ENCODE data around the gene DEPDC5. TPM values are rescaled to one million over a fixed set of nuclear protein-coding genes. Genes with fewer than 3 reads are reported as not detected.

The DEPDC5 gene
- total RNA-seq, 1 experiment from 2014 or later, result 7.9 TPM

GRCh38 chr22:31893460-31893859 lies 139.6 kb downstream of the DEPDC5 start:
- Histone ChIP-seq H3F3A (ENCODE audit: low read length, unreplicated experiment) (no peaks in the 10 kb centered on the region), H3K4me3 (ENCODE audit: low read length) (no peak overlapping the region), H4K20me1 (ENCODE audit: low read length) (no peaks in the 10 kb centered on the region), H3K9ac (ENCODE audit: low read length) (no peak overlapping the region), H3K27me3 (ENCODE audit: low read length) (no peaks in the 10 kb centered on the region), H2AFZ (ENCODE audit: low read length) (no peak overlapping the region), H3K4me2 (ENCODE audit: low read length) (no peak overlapping the region), H3K27ac (ENCODE audit: low read length) (no peak overlapping the region), H3K36me3 (ENCODE audit: low read depth, low read length) (no peaks in the 10 kb centered on the region), H3K9me2 (replicated peaks; ENCODE audit: low read length) (no peaks in the 10 kb centered on the region), H3K4me1 (ENCODE audit: insufficient read depth, low read length) (no peaks in the 10 kb centered on the region), H3K79me2 (ENCODE audit: low read length) (no peaks in the 10 kb centered on the region), H3K9me3 (ENCODE audit: low read length) (no peaks in the 10 kb centered on the region)
- no TSS peak for BruUV-seq (replicated peaks)
- intact Hi-C loops (cut with micrococcal nuclease), result no loop called here
- ChIA-PET POLR2A (ENCODE audit: unreplicated experiment) (no interaction called here), CTCF (no interaction called here)
- ATAC-seq (no peak), DNase-seq (no peak)
- TF ChIP-seq, protein P1, sequence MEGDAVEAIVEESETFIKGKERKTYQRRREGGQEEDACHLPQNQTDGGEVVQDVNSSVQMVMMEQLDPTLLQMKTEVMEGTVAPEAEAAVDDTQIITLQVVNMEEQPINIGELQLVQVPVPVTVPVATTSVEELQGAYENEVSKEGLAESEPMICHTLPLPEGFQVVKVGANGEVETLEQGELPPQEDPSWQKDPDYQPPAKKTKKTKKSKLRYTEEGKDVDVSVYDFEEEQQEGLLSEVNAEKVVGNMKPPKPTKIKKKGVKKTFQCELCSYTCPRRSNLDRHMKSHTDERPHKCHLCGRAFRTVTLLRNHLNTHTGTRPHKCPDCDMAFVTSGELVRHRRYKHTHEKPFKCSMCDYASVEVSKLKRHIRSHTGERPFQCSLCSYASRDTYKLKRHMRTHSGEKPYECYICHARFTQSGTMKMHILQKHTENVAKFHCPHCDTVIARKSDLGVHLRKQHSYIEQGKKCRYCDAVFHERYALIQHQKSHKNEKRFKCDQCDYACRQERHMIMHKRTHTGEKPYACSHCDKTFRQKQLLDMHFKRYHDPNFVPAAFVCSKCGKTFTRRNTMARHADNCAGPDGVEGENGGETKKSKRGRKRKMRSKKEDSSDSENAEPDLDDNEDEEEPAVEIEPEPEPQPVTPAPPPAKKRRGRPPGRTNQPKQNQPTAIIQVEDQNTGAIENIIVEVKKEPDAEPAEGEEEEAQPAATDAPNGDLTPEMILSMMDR (conservative IDR thresholded peaks at IDR 0.05; ENCODE audit: low read depth, low read length), result no peak
- TF ChIP-seq EZH2 (IDR thresholded peaks at IDR 0.05; ENCODE audit: low read length, unreplicated experiment) (no peak), EZH2phosphoT487 (IDR thresholded peaks at IDR 0.05; ENCODE audit: borderline replicate concordance, low read length) (no peak)

DNA sequence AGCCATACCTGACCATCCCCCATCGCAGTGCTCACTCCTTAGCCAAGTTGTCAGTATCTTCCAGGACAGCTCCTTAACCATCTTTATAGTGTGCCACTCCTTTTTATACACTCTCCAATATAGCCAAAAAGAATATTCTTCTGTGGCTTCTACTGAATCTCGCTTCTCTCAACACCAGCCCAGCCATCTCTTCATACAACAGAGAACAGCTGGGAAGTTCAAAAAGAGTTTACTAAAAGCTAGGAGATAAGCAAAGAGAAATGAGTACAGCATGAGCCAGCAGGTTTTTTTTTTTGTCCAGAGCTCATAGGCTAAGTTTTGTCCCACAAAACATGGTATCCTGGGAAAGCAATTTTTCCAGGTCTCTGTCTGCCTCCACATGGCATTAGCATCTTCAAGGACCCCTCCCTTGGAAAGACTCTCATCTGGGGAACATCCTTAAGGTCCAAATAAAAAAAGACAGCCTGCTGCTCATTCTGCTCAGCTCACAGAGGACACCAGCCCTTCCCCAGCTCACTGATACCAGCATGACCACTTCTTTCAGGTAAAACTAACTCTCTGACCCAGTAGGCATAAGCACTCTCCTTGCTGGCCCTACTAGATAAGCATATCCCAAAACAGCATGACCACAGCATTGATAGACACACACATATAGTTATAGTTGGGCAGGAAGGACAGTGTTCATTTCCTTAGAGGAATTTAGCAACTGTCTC lies 141.7 kb downstream of the DEPDC5 start:
- no peak overlapping the region for H2AFZ ChIP-seq (ENCODE audit: low read length)
- no peaks in the 10 kb centered on the region for H3F3A ChIP-seq (ENCODE audit: low read length, unreplicated experiment)
- BruUV-seq (replicated peaks), result no TSS peak
- no peaks in the 10 kb centered on the region for H3K79me2 ChIP-seq (ENCODE audit: low read length)
- H3K9ac ChIP-seq (ENCODE audit: low read length), result no peak overlapping the region
- no peaks in the 10 kb centered on the region for H4K20me1 ChIP-seq (ENCODE audit: low read length)
- H3K27me3 ChIP-seq (ENCODE audit: low read length), result no peaks in the 10 kb centered on the region
- H3K36me3 ChIP-seq (ENCODE audit: low read depth, low read length), result no peaks in the 10 kb centered on the region
- intact Hi-C loops (cut with micrococcal nuclease), result no loop called here
- TF ChIP-seq EZH2 (IDR thresholded peaks at IDR 0.05; ENCODE audit: low read length, unreplicated experiment) (no peak), EZH2phosphoT487 (IDR thresholded peaks at IDR 0.05; ENCODE audit: borderline replicate concordance, low read length) (no peak)
- TF ChIP-seq, protein P1 (conservative IDR thresholded peaks at IDR 0.05; ENCODE audit: low read depth, low read length), result no peak
- ATAC-seq (no peak), DNase-seq (no peak)
- no peaks in the 10 kb centered on the region for H3K9me2 ChIP-seq (replicated peaks; ENCODE audit: low read length)
- no peaks in the 10 kb centered on the region for H3K4me1 ChIP-seq (ENCODE audit: insufficient read depth, low read length)
- ChIA-PET CTCF (no interaction called here), POLR2A (ENCODE audit: unreplicated experiment) (no interaction called here)
- no peak overlapping the region for H3K27ac ChIP-seq (ENCODE audit: low read length)
- no peaks in the 10 kb centered on the region for H3K9me3 ChIP-seq (ENCODE audit: low read length)
- H3K4me3 ChIP-seq (ENCODE audit: low read length), result no peak overlapping the region
- H3K4me2 ChIP-seq (ENCODE audit: low read length), result no peak overlapping the region

DNA sequence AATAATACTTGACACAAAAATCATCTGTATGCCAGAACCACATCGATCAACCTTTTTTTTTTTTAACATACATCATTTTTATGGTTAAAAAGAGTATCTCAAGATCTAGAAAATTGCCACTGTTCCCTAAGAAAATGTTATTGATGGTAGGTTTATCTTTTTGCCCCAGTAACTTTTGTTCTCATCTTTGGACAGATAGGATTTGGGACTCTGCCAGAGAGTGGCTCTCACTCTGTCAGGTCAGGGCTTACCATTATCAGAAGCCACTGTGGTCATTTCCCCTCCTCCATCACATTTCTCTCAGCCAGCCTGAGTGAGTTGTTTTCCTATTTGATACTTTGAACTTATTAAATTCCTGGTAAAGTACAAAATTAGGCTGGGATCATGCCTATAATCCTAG lies 142.7 kb downstream of the DEPDC5 start:
- H3K36me3 ChIP-seq (ENCODE audit: low read depth, low read length), result no peaks in the 10 kb centered on the region
- ChIA-PET POLR2A (ENCODE audit: unreplicated experiment) (no interaction called here), CTCF (no interaction called here)
- ATAC-seq, result no peak
- H4K20me1 ChIP-seq (ENCODE audit: low read length), result no peaks in the 10 kb centered on the region
- no peak for DNase-seq
- H3K9ac ChIP-seq (ENCODE audit: low read length), result no peak overlapping the region
- no peaks in the 10 kb centered on the region for H3K9me3 ChIP-seq (ENCODE audit: low read length)
- intact Hi-C loops (cut with micrococcal nuclease), result no loop called here
- no peak overlapping the region for H3K27ac ChIP-seq (ENCODE audit: low read length)
- no TSS peak for BruUV-seq (replicated peaks)
- no peaks in the 10 kb centered on the region for H3K27me3 ChIP-seq (ENCODE audit: low read length)
- no peaks in the 10 kb centered on the region for H3K79me2 ChIP-seq (ENCODE audit: low read length)
- H3K4me3 ChIP-seq (ENCODE audit: low read length), result no peak overlapping the region
- TF ChIP-seq, protein P1 (conservative IDR thresholded peaks at IDR 0.05; ENCODE audit: low read depth, low read length), result no peak
- TF ChIP-seq EZH2 (IDR thresholded peaks at IDR 0.05; ENCODE audit: low read length, unreplicated experiment), result no peak
- TF ChIP-seq EZH2phosphoT487 (IDR thresholded peaks at IDR 0.05; ENCODE audit: borderline replicate concordance, low read length), result no peak
- H3K9me2 ChIP-seq (replicated peaks; ENCODE audit: low read length), result no peaks in the 10 kb centered on the region
- H3K4me1 ChIP-seq (ENCODE audit: insufficient read depth, low read length), result no peaks in the 10 kb centered on the region
- H3K4me2 ChIP-seq (ENCODE audit: low read length), result no peak overlapping the region
- no peaks in the 10 kb centered on the region for H3F3A ChIP-seq (ENCODE audit: low read length, unreplicated experiment)
- H2AFZ ChIP-seq (ENCODE audit: low read length), result no peak overlapping the region
